ENCODE data around the gene FGFRL1.

Gene FGFRL1

DNA sequence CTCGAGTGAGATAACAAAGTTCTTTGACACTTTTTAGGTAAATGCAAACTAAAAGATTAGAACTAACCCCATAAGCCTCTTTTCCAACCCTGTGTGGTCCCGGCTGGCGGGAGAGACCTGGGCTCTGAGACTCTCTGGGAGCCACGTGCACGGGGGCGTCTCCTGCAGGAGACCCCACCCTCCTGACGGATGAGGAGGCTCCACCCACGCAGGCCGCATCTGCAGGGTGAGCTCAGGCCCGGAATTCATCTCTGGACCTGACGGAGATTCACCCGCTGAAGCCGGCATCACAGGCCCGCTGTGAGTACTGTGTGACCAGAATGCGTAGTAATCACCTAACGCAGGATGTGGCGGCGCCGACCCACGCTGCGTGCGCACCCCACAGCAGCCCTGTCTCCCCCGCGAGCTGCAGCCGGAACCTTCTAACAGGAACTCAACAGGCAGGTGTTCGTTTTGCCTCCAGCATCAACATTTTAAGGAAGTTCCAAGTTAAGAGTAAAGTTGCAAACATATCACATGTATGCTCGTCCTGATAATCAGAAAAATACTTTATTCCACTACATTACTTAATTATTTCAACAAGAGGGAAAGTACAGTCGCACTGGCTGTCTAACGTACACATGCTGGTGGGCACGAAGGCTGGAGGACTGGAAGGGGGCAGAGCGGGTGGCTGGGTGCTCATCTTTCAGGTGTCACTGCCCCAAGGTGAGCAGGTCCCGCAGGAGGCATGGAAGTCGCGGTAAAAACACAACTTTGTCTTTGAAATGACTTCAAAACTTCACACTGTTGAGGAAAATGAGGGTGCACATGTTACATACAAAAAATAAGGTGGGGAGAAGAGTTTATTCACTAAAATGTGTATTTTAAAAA lies 44.5 kb downstream of the FGFRL1 start:
- DNase-seq, result no peak

DNA sequence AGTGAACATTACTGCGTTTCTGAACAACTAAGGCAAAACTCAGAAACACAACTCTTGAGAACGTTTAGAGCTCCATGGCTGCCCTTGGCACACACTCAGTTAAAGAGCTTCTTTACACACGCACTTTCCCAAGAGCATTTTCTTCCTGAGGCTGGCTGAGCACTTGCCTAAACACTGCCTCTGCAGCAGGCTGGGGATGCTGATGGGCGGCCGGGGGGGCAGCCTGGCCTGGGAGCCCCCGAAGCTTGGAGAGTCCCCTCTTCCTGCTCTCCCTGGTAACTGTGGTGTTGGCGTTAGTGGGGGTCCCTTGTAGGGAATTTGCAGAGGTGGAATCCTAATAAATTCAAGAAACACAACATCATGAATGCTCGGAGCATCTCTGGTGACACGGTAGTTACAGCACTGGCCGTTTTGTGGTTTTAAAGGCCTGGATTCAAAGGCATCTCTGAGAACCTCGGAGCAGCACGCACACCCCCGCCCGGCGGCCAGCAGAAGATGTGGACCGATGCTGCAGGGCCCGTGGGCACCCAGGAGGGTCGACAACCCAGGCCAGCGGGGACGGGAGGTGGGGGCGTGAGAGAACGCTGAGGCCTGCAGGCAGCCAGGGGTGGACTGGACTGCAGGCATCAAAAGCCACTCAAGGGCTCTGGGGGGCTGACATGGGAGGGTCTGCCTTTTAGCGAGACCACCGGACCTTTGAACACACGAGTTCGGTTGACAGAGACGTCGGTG lies 45.4 kb downstream of the FGFRL1 start:
- no peak for DNase-seq

GRCh38 chr4:1057403-1057745 lies 45.9 kb downstream of the FGFRL1 start:
- no peak for DNase-seq

- no peak for DNase-seq
These were observed 47.0 kb downstream of the FGFRL1 start for GRCh38 chr4:1058198-1058996.

DNA sequence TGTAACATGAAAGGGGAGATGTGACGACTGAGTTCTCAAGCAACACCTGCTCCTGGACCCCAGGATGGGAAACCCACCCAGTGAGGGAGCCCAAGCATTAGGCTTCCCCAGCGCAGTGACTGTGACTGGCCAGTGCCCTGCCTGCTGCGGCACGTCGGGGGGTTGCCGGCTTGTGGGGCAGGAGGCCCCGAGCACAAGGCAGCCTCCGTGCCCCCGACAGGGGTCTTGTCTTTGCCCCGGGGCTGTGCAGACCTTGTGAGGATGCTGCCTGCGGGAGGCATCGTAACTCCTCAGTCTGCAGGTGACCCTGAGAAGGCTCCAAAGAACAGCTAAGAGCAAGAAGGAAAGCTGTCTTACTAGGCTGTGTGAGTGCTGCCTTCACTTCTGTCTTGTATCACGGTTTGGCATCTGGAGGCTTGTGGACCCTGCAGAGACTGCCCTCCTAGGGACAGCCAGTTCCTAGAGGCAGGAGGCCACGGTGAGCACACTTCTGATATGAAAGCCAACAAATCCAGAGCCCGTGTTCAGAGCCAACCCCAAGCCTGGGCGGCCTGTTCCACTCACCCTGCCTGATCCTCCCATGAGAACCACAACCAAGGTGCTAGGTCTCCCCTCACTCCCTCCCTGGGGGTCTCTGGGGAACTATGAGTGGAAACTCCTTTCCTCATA lies 47.7 kb downstream of the FGFRL1 start:
- no peak for DNase-seq

- no peak for DNase-seq
These were observed 48.7 kb downstream of the FGFRL1 start for GRCh38 chr4:1060121-1060520.

- DNase-seq, result no peak
These were observed 49.2 kb downstream of the FGFRL1 start for GRCh38 chr4:1060621-1061020.

- no peak for DNase-seq
These were observed 49.8 kb downstream of the FGFRL1 start for GRCh38 chr4:1061056-1061700.

- no peak for DNase-seq
These were observed 50.3 kb downstream of the FGFRL1 start for GRCh38 chr4:1061760-1062159.

- no peak for DNase-seq
These were observed 51.0 kb downstream of the FGFRL1 start for GRCh38 chr4:1062419-1062818.

- DNase-seq, result no peak
These were observed 54.3 kb downstream of the FGFRL1 start for GRCh38 chr4:1065732-1066131.

GRCh38 chr4:1069394-1069793 lies 58.0 kb downstream of the FGFRL1 start:
- no peak for DNase-seq

DNA sequence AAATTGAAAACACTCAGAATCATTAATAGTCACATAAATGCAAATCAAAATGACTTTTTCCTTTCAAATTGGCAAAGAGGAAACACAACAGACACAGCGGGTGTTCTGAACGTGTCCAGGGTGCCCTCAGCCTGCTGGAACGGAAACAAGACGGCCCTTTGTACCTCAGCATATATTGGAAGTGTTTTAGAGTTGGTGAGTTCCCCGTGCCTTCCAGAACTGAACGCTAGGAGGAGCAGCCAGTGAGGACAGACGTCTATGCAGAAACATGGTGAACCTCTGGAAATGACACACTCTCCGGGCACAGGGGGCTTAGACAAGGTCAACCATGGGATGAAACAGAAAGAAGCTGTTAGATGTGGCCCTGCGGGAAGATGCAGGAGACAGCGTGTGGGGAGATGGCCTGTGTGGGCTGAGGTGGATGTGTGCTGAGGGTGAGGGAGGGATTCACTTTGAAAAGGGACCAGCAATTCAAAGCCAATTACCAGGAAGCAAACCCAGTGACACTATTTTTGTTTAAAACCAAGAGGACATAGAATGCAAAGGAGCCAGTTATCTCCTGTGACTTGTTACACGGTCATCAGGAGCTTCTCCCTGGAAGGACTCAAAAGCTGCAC lies 61.5 kb downstream of the FGFRL1 start:
- peak; percentile 40 for DNase-seq

DNA sequence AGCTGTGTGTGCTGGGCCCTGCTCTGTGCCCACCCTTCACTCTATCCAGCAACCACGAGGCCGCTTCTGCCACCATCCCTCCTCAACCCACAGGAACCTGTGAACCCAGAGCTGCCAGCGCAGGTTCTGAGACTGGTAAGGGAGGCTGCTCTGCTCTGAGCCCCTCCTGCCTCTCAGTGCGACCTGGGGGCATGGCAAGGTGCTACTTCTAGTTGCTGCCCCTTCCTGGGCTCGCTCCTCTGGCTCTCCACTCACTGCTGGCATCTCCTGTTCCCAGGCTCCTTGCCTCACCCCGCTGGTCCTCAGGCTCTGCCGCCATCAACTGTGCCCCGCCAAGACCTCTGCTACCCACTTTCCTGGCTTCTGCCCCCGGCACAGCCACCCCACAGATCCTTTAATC lies 62.7 kb downstream of the FGFRL1 start:
- no peak for DNase-seq

DNA sequence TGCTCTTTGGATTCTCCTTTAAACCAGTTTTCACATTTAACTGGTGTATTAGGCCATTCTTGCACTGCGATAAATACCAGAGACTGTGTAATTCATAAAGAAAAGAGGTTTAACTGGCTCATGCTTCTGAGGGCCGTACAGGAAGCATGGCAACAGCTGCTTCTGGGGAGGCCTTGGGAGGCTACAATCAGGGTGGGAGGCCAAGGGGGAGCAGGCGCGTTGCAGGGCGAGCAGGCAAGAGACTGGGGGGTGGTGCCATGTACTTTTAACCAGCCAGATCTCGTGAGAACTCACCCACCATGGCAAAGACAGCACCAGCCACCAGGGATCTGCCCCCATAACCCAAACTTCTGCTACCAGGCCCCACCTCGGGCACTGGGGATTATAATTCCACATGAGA lies 63.8 kb downstream of the FGFRL1 start:
- no peak for DNase-seq

GRCh38 chr4:1075809-1076699 lies 64.6 kb downstream of the FGFRL1 start:
- DNase-seq, result no peak
